Hippocampal formation (tissue), 2 donors: ENCODE results near the gene CYSRT1.

ENCODE experiments used
- DNase-seq, 2 donors: peaks; one replicate each; lab custom pipeline; 2025; lab: John Stamatoyannopoulos, UW

Gene CYSRT1, protein sequence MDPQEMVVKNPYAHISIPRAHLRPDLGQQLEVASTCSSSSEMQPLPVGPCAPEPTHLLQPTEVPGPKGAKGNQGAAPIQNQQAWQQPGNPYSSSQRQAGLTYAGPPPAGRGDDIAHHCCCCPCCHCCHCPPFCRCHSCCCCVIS

DNA sequence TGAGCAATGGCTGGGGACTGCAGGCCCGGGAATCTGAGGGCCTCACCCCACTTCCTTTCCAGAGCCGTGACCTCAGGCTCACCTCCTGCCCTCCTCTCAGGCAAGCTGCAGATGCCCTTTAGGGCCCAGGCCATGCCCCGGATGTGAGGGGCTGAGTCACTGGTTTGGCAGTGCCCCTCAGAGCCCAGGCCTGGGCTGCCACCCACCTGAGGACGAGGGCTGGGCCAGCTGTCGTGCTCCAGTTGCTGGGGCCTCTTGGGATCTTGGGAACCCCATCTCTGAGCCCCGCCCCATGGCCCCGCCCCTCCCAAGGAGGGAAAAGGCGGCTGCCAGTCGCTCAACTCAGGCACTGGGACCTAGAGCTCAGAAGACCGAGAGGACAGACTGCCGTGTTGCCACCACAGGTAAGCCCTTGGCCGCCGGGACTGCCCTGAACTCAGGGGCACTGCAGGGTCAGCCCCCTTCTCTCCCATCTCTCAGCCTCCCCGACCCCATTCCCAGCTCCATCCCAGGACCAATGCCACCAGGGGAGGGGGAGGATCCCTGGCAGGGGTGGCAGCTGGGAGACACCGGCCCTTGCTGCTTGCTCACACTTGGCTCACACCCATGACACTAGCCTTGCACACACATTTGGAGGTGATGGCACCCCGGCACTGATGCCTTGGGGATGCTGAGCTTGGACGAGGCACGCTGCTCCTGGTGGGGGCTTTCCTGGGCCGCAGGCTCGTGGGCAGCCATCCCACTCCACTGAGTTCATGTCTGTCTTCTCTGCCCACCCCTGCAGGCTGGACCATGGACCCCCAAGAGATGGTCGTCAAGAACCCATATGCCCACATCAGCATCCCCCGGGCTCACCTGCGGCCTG is at the start of gene CYSRT1:
Gene CYSRT1, plus strand, starts transcription at position 345 of the 865 bp plus-strand sequence. Its CDS starts 448 bp downstream, at position 793.
- DNase-seq = no peak

DNA sequence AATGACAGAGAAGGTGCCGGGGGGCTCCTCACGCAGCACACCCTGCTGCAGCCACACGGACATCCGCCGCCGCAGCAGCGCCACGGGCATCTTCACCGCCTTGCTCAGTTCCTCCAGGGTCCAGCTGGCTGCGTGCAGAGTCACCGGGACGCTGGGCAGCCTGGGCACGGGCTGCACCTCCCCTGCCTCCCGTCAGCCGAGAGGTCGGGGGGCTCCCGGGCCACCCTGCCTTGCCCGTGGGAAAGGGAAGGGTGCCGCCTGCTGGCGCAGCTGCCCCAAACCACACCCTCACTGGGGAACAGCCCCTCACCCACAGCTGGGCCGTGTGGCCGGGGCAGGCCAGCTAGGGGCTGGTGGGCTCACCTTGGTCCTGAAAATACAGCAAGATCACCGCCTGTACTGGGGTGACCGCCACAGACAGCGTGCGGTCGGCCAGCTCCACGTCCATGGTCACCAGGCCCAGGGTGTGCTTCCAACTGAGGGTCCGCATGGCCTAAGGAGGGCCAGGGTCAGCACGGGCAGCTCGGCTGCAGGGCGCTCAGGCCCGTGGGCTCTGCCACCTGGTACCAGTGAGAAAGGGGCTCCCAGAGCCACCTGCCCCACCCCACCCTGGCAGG is 49.5 kb upstream of the CYSRT1 start:
- no peak for DNase-seq

- no peak for DNase-seq
Observed at GRCh38 chr9:137176302-137177182, 48.4 kb upstream of the CYSRT1 start.

- no peak for DNase-seq
Observed at GRCh38 chr9:137178201-137178938, 46.6 kb upstream of the CYSRT1 start.

DNA sequence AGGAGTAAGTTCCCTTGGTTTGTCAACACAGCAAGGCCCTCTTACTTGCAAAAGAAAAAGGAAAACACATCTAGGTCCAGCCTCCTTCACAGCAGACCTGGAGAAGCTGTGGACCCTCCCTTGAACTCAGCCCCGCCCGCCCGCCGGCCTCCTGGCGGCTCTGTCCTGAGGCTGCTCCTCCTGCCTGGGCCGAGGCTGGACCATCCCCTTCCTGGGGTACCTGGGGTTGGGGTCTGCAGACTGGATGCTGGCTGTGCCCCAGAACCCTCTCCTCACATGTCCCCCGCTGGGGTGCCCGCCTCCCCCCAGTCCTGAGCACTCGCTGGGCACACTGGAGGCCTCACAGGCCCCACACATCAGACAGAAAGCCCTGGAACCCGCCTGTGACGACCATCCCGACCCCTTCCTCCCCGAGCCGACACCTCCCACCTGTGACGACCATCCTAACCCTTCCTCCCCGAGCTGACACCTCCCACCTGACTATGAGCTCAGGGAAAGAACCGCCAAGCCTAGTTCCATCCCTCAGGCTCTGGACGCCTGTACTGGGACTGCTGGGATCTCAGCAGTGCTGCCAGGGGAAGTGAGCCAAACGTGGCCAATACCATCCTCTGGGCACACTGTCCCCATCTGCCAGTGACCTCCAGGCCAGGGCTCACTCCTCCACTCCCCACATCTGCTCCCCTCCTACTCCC is 45.9 kb upstream of the CYSRT1 start:
- no peak for DNase-seq

DNA sequence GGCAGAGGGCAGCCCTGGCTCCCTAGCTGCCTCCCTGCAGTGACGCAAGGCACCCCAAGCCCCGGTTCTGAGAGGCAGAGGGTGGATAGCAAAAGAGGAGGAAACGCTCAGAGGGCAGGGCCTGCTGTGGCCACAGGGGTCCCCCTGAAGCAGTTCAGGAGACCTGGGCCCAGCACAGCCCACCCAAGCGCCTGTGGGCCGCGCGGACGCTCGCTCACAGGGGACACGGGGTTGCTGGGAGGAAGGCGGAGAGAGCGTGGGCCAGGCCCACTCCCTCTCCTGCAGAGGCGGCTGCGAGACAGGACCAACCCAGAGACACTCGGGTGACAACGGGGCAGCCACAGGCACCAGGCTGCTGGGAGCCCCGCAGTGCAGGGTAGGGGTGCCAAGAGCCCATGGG is 45.2 kb upstream of the CYSRT1 start:
- no peak for DNase-seq

DNA sequence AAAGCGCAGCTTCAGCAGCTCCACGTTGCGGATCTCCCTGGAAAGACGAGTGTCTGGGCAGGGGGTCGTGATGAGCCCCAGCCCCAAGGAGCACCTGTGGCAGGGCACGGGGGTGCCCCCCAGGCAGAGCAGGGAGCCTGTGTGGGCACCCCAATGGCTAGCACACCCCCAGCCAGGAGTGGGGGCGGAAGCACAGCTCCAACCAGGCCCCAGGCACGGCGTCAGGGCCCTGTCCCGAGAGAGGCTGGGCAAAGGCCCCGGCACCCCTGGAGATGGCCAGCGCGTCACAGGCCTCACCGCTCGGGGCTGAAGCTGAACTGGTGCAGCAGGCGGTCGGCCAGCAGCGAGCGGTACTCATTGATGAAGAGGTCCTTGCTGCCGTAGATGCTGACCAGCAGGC is 44.5 kb upstream of the CYSRT1 start:
- DNase-seq = no peak

- DNase-seq = no peak
Observed at GRCh38 chr9:137181680-137182079, 43.3 kb upstream of the CYSRT1 start.

- no peak for DNase-seq
Observed at GRCh38 chr9:137182836-137183235, 42.1 kb upstream of the CYSRT1 start.

DNA sequence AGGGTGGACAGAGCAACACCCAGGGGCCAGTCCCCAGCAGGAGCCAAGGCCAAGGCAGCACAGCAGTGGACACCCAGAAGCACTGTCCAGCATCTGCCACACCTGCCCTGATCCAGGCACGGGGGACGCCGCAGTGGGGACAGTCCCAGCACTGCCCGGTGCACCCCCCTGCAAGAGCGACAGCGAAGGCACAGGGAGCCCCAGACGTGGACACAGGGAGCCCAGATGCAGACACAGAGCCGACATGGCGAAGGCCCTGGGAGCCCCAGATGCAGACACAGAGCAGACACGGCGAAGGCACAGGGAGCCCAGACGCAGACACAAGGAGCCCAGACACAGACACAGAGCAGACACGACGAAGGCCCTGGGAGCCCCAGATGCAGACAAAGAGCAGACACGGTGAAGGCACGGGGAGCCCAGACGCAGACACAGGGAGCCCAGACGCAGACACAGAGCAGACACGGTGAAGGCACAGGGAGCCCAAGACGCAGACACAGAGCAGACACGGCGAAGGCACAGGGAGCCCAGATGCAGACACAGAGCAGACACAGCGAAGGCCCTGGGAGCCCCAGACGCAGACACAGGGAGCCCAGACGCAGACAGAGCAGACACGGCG is 40.9 kb upstream of the CYSRT1 start:
- no peak for DNase-seq

DNA sequence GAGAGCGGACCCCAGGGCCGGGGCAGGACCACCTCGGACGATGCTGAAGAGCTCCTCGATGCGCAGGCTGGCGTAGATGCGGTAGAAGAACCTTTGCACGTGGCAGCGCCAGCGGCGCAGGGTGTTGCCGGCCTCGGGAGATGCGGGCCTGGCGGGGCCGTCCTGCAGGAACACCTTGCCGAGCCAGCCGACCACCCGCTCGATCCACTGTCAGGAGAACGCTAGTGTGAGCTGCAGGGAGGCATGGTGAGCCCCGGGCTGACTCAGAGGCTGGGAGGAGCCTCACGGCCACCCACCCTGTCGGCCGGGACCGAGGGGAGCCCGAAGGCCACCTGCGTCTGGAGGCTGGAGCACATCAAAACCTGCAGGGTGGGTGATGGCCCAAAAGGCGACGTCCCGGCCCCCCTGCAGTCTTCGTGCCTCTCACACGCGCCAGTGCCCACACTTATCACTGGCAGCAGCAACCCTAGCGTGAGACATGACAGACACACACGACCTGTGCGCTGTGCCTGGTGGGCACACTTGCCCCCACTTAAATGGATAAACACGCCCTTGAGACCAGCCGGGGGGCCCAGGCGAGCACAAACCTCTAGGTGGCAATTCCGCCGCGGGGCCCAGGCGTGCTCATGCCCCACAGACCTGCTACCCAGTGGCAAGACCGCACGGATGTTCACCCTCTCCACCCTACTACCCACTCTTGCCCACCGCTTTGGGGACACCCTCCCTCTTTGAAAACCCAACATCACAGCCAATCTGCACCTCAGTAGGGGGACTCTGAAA is 39.9 kb upstream of the CYSRT1 start:
- DNase-seq = no peak

DNA sequence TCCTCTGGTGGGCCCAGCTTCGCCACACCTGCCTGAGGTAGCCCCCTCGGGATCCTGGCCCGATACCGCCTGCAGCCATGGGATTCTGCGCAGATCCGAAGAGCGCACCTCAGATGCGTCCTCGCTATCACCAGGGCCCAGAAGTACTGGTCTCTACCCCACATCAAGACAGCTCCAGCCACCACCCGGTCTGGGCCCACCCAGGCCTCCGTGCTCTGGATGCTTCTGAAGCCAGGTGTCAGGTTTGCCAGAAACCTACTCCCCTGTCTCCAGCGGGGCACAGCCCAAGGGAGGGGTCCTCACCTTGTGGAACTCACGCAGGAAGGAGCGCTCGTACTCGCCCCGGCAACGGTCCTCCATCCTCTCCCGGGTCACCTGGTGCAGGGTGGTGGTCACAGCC is 39.1 kb upstream of the CYSRT1 start:
- DNase-seq = no peak

- DNase-seq = no peak
Observed at GRCh38 chr9:137186385-137186784, 38.6 kb upstream of the CYSRT1 start.

DNA sequence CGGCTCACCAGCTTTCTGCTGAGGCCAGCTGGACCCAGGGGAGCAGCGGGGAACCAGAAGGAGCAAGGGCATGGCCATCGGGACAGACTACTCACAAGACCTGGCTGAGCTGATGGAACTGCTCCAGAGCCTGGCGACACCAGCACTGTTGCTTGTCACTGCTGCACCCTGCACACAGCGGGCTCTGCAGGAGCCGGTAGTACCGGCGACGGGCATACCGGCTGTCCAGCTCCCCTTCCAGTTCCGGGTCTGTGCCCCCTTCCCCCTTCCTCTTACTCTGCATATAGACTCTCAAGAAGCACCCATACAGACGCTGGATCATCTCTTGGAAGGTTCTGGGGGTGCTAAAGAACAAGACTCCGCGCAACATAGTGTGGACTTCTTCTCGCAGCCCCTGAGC is 37.6 kb upstream of the CYSRT1 start:
- no peak for DNase-seq

DNA sequence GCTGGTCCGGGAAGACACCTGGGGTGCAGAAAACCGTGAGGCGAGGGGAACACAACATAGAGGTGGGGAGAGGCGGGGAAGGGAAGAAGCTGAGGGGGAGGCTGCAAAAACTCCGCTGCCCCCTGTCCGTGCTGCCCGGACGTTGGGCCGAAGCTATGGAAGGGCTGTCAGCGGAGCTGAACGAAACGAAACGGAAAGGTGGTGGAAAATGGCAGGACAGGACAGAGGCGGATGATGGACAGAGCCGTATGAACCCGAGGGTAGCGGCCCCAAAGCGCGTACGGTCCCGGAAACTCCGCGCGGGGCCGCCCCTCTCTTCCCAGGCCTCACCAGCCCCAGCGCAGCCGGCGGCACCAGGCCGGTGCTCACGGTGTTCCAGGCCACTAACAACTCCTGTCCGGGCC is 36.9 kb upstream of the CYSRT1 start:
- DNase-seq = no peak

- peak; percentile 84 to 89 for DNase-seq
Observed at GRCh38 chr9:137188490-137189296, 36.3 kb upstream of the CYSRT1 start, which contains the start of the genes ANAPC2 and SSNA1. TSS of gene ANAPC2 (minus strand) at chr9:137188560. CDS start at chr9:137188532, 28 bp downstream. TSS of gene SSNA1 (plus strand) at chr9:137188676. CDS start at chr9:137188727, 51 bp downstream.

- no peak for DNase-seq
Observed at GRCh38 chr9:137189297-137190295, 35.4 kb upstream of the CYSRT1 start.
